ENCODE data around the gene SURF6. TPM values are rescaled to one million over a fixed set of nuclear protein-coding genes. Genes with fewer than 3 reads are reported as not detected.

The SURF6 gene
- 14.3 TPM for total RNA-seq (2013)
- polyA plus RNA-seq: 10 to 100 TPM in 1 of 3 donors, 1 to 10 TPM in 1, under 1 TPM in 1; 0.75 to 12.9 (median 2.9) TPM
- polyA minus RNA-seq: 4.0 and 8.0 TPM in 2 replicates
- 1.6 to 17.0 (median 10.2) reads per million in 11 experiments for total RNA-seq

DNA sequence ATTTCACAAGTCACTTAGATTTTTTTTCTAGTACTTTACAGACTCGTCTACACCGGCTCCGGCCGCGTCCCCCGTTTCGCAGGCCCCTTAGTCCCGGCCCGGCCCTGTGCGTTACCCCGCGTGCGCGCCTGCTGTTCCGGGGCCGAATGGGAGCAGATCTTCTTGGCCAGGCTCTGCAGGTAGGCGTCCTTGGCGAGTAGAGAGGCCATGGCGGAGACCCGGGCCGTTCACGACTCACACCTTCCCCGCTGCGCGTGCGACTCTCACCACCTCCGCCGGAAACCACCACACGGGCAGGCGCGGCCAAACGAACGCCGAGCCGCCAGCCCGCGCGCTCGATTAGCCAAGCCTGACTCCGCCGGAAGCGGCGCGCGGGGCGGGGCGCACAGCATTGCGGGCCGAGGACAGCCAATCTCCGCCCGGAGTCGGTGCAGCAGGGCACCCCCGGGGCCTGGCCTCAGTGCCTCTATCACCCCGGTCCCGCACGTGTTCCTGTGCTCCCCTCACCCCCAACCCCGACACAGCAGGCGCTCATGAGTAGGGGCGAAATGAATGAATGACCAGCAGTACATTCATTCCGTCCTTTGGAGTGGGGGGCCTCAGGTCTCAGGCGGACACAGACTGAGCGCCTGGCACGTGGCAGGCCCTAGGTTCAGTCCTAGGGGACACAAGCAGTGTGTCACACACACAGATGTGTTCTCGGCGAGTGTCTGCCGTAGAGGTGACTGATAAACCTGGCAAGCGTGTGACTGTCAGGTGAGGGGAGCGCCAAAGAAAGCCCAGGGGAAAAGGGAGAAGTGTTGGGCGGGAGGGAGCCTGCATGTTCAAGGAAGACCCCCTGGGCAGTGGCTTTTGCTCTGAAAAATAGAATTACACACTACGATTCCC, at the start of gene SURF6:
TSS of gene SURF6 (minus strand) at position 265 of the 888 bp plus-strand sequence. CDS start at position 209, 56 bp downstream.
- Histone ChIP-seq H3K9me3 (replicated peaks in 1 of 2; ENCODE audit: control insufficient read depth in 1 of 2, insufficient read depth in 1 of 2, low read length in 2 of 2) (no peaks in the 10 kb centered on the region), H4K20me1 (ENCODE audit: insufficient read depth, low read length) (peaks cover 35% of the 10 kb centered on the region), H3K27ac (ENCODE audit: low read depth in 1 of 2, low read length in 2 of 2) (peak within 1 kb of the TSS; percentile 64 to 90), H3K4me3 (replicated peaks in 1 of 3; ENCODE audit: low read depth in 2 of 3, low read length in 3 of 3) (peak within 1 kb of the TSS; percentile 64 to 92 (median 89)), H2AFZ (ENCODE audit: insufficient read depth, low read depth, low read length, poor library complexity, severe bottlenecking) (peak within 1 kb of the TSS; percentile 89), H3K4me2 (replicated peaks; ENCODE audit: extremely low read depth, low read length, poor library complexity, severe bottlenecking) (peak within 1 kb of the TSS; percentile 93), H3K36me3 (replicated peaks in 1 of 2; ENCODE audit: control insufficient read depth in 1 of 2, insufficient read depth in 2 of 2, low read length in 2 of 2) (peaks cover 32 to 36% of the 10 kb centered on the region in 2 donors), H3K9ac (ENCODE audit: insufficient read depth, low read length, poor library complexity, severe bottlenecking) (peak within 1 kb of the TSS; percentile 73), H3K79me2 (ENCODE audit: insufficient read depth, low read length) (peaks cover 29% of the 10 kb centered on the region), H3K4me1 (ENCODE audit: control insufficient read depth in 1 of 2, insufficient read depth in 2 of 2, low read length in 2 of 2) (peaks cover 46 to 64% of the 10 kb centered on the region in 2 donors), H3K27me3 (ENCODE audit: control insufficient read depth in 2 of 2, insufficient read depth in 2 of 2, low read length in 2 of 2) (no peaks in the 10 kb centered on the region)
- intact Hi-C loops (cut with micrococcal nuclease): loop anchor here (2.0 to 10.0 kb wide), 5 partner anchors 41 to 691 kb away; partner anchors contain the start of genes BRD3OS (in 1 of the 2), REXO4 (in 1 of the 2), STKLD1 (in 1 of the 2) and SURF4 (in 1 of the 2)
- Mint-ChIP-seq H3K9me3 (no peaks in the 10 kb centered on the region), H3K27me3 (ENCODE audit: low read depth in 3 of 3) (no peaks in the 10 kb centered on the region), H3K27ac (peak within 1 kb of the TSS; percentile 87 to 95 (median 94)), H3K4me3 (peak within 1 kb of the TSS; percentile 95 to 98), H3K4me1 (peaks cover 59% of the 10 kb centered on the region), H3K36me3 (peaks cover 52 to 76% of the 10 kb centered on the region in 2 donors)
- 4% methylated on average over 59 of the region's 70 CpGs for WGBS (ENCODE audit: insufficient coverage)
- DNase-seq: peak; percentile 80 to 87 (median 85)
- TF ChIP-seq, protein P1, sequence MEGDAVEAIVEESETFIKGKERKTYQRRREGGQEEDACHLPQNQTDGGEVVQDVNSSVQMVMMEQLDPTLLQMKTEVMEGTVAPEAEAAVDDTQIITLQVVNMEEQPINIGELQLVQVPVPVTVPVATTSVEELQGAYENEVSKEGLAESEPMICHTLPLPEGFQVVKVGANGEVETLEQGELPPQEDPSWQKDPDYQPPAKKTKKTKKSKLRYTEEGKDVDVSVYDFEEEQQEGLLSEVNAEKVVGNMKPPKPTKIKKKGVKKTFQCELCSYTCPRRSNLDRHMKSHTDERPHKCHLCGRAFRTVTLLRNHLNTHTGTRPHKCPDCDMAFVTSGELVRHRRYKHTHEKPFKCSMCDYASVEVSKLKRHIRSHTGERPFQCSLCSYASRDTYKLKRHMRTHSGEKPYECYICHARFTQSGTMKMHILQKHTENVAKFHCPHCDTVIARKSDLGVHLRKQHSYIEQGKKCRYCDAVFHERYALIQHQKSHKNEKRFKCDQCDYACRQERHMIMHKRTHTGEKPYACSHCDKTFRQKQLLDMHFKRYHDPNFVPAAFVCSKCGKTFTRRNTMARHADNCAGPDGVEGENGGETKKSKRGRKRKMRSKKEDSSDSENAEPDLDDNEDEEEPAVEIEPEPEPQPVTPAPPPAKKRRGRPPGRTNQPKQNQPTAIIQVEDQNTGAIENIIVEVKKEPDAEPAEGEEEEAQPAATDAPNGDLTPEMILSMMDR (IDR thresholded peaks at IDR 0.05): no peak

DNA sequence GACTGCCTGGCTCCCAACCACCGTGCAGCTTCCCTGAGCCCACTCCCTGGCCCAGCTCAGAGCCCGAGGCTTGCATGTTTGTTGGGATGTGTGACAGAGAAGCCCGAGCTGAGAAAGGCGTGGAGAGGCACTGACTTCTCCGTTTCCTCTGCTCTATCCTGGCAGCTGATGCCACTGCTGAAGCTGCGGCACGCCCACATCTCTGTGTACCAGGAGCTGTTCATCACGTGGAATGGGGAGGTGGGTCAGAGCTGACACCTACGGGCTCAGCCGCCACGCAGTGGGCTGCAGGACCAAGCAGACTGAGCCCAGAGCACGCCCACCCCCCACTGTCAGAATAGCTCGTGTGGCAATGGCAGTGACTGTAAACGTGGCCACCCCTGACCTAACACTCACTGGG, 49.5 kb upstream of the SURF6 start:
- H3K79me2 ChIP-seq (ENCODE audit: insufficient read depth, low read length): no peaks in the 10 kb centered on the region
- no peak overlapping the region for H3K4me2 ChIP-seq (replicated peaks; ENCODE audit: extremely low read depth, low read length, poor library complexity, severe bottlenecking)
- DNase-seq: no peak
- H2AFZ ChIP-seq (ENCODE audit: insufficient read depth, low read depth, low read length, poor library complexity, severe bottlenecking): no peak overlapping the region
- Mint-ChIP-seq H3K27ac (no peak overlapping the region), H3K36me3 (no peaks in the 10 kb centered on the region), H3K27me3 (ENCODE audit: low read depth in 3 of 3) (peaks cover 2 to 6% (median 3%) of the 10 kb centered on the region in 3 donors), H3K4me1 (no peaks in the 10 kb centered on the region), H3K4me3 (no peak overlapping the region), H3K9me3 (no peaks in the 10 kb centered on the region)
- no peaks in the 10 kb centered on the region for H4K20me1 ChIP-seq (ENCODE audit: insufficient read depth, low read length)
- no peak overlapping the region for H3K9ac ChIP-seq (ENCODE audit: insufficient read depth, low read length, poor library complexity, severe bottlenecking)
- intact Hi-C loops (cut with micrococcal nuclease): no loop called here
- H3K27ac ChIP-seq (ENCODE audit: low read depth in 1 of 2, low read length in 2 of 2): no peak overlapping the region
- no peak overlapping the region for H3K4me3 ChIP-seq (replicated peaks in 1 of 3; ENCODE audit: low read depth in 2 of 3, low read length in 3 of 3)
- no peaks in the 10 kb centered on the region for H3K27me3 ChIP-seq (ENCODE audit: control insufficient read depth in 2 of 2, insufficient read depth in 2 of 2, low read length in 2 of 2)
- no peaks in the 10 kb centered on the region for H3K9me3 ChIP-seq (replicated peaks in 1 of 2; ENCODE audit: control insufficient read depth in 1 of 2, insufficient read depth in 1 of 2, low read length in 2 of 2)
- H3K36me3 ChIP-seq (replicated peaks in 1 of 2; ENCODE audit: control insufficient read depth in 1 of 2, insufficient read depth in 2 of 2, low read length in 2 of 2): no peaks in the 10 kb centered on the region
- TF ChIP-seq, protein P1 (IDR thresholded peaks at IDR 0.05): no peak
- no peaks in the 10 kb centered on the region for H3K4me1 ChIP-seq (ENCODE audit: control insufficient read depth in 1 of 2, insufficient read depth in 2 of 2, low read length in 2 of 2)
- WGBS (ENCODE audit: insufficient coverage): 96% methylated on average over 10 of the region's 14 CpGs
